ENCODE measurements around the gene ARHGDIA. TPM values are rescaled to one million over a fixed set of nuclear protein-coding genes. Genes with fewer than 3 reads are reported as not detected.

ARHGDIA gene
- total RNA-seq, 2 experiments from 2014 or later: 265 to 715 TPM

- no peak for TF ChIP-seq EZH2phosphoT487 (IDR thresholded peaks at IDR 0.05; ENCODE audit: borderline replicate concordance, low read depth, low read length)
- TF ChIP-seq CTCF (conservative IDR thresholded peaks at IDR 0.05; ENCODE audit: low read length): no peak
- Histone ChIP-seq H3K4me2 (ENCODE audit: low read length) (no peak overlapping the region), H3K36me3 (ENCODE audit: insufficient read depth, low read length) (peaks cover 48% of the 10 kb centered on the region; the same call in 1 of the 2 replicates), H3K79me2 (ENCODE audit: insufficient read depth, low read depth, low read length) (no peaks in the 10 kb centered on the region), H4K20me1 (ENCODE audit: insufficient read depth, low read length) (no peaks in the 10 kb centered on the region; the same call in 1 of the 2 replicates), H3K9me2 (ENCODE audit: insufficient read depth, low read length) (no peaks in the 10 kb centered on the region), H3K4me3 (ENCODE audit: low read depth, low read length, poor library complexity, severe bottlenecking) (no peak overlapping the region), H3K4me1 (ENCODE audit: insufficient read depth, low read length, poor library complexity, severe bottlenecking) (no peaks in the 10 kb centered on the region), H3K27ac (ENCODE audit: low read depth, low read length, poor library complexity, severe bottlenecking) (no peak overlapping the region), H3K9me3 (ENCODE audit: low read length) (no peaks in the 10 kb centered on the region), H2AFZ (ENCODE audit: low read length) (no peak overlapping the region)
- ChIA-PET CTCF (ENCODE audit: unreplicated experiment) (no interaction called here), POLR2A (no interaction called here)
- BruUV-seq (replicated peaks): no TSS peak
- DNase-seq (ENCODE audit: low spot score): no peak
- intact Hi-C loops (cut with micrococcal nuclease; ENCODE audit: unreplicated experiment): no loop called here
Measured at GRCh38 chr17:81903896-81904599, 32.9 kb upstream of the ARHGDIA start.

GRCh38 chr17:81903415-81903831, 32.3 kb upstream of the ARHGDIA start:
- no peak overlapping the region for H3K4me3 ChIP-seq (ENCODE audit: low read depth, low read length, poor library complexity, severe bottlenecking)
- no peaks in the 10 kb centered on the region for H3K79me2 ChIP-seq (ENCODE audit: insufficient read depth, low read depth, low read length)
- TF ChIP-seq CTCF (conservative IDR thresholded peaks at IDR 0.05; ENCODE audit: low read length) (no peak), EZH2phosphoT487 (IDR thresholded peaks at IDR 0.05; ENCODE audit: borderline replicate concordance, low read depth, low read length) (no peak)
- intact Hi-C loops (cut with micrococcal nuclease; ENCODE audit: unreplicated experiment): no loop called here
- CTCF ChIA-PET (ENCODE audit: unreplicated experiment): no interaction called here
- H4K20me1 ChIP-seq (ENCODE audit: insufficient read depth, low read length): no peaks in the 10 kb centered on the region; the same call in 1 of the 2 replicates
- BruUV-seq (replicated peaks): no TSS peak
- no peaks in the 10 kb centered on the region for H3K9me2 ChIP-seq (ENCODE audit: insufficient read depth, low read length)
- H3K9me3 ChIP-seq (ENCODE audit: low read length): no peaks in the 10 kb centered on the region
- no peak overlapping the region for H2AFZ ChIP-seq (ENCODE audit: low read length)
- DNase-seq (ENCODE audit: low spot score): no peak
- H3K36me3 ChIP-seq (ENCODE audit: insufficient read depth, low read length): peaks cover 48% of the 10 kb centered on the region; the same call in 1 of the 2 replicates
- POLR2A ChIA-PET: no interaction called here
- H3K4me1 ChIP-seq (ENCODE audit: insufficient read depth, low read length, poor library complexity, severe bottlenecking): no peaks in the 10 kb centered on the region
- no peak overlapping the region for H3K27ac ChIP-seq (ENCODE audit: low read depth, low read length, poor library complexity, severe bottlenecking)
- H3K4me2 ChIP-seq (ENCODE audit: low read length): no peak overlapping the region

- H3K9me2 ChIP-seq (ENCODE audit: insufficient read depth, low read length): no peaks in the 10 kb centered on the region
- intact Hi-C loops (cut with micrococcal nuclease; ENCODE audit: unreplicated experiment): no loop called here
- CTCF ChIA-PET (ENCODE audit: unreplicated experiment): no interaction called here
Measured at GRCh38 chr17:81902653-81903414, 31.7 kb upstream of the ARHGDIA start.

More at GRCh38 chr17:81902653-81903414, 31.7 kb upstream of the ARHGDIA start:
- Histone ChIP-seq H3K4me1 (ENCODE audit: insufficient read depth, low read length, poor library complexity, severe bottlenecking) (no peaks in the 10 kb centered on the region), H2AFZ (ENCODE audit: low read length) (no peak overlapping the region), H3K27ac (ENCODE audit: low read depth, low read length, poor library complexity, severe bottlenecking) (no peak overlapping the region), H3K4me2 (ENCODE audit: low read length) (no peak overlapping the region), H3K4me3 (ENCODE audit: low read depth, low read length, poor library complexity, severe bottlenecking) (no peak overlapping the region), H3K36me3 (ENCODE audit: insufficient read depth, low read length) (peaks cover 48% of the 10 kb centered on the region), H3K9me3 (ENCODE audit: low read length) (no peaks in the 10 kb centered on the region), H3K79me2 (ENCODE audit: insufficient read depth, low read depth, low read length) (no peaks in the 10 kb centered on the region), H4K20me1 (ENCODE audit: insufficient read depth, low read length) (no peaks in the 10 kb centered on the region; the same call in 1 of the 2 replicates)
- no peak for TF ChIP-seq CTCF (conservative IDR thresholded peaks at IDR 0.05; ENCODE audit: low read length)
- TF ChIP-seq EZH2phosphoT487 (IDR thresholded peaks at IDR 0.05; ENCODE audit: borderline replicate concordance, low read depth, low read length): no peak
- POLR2A ChIA-PET: no interaction called here
- no peak for DNase-seq (ENCODE audit: low spot score)
- no TSS peak for BruUV-seq (replicated peaks)
